Measurements from ENCODE around the gene PLGRKT.

Gene PLGRKT

GRCh38 chr9:5364294-5365024 lies 73.3 kb downstream of the PLGRKT start:
- Histone ChIP-seq H3K9me2 (replicated peaks; ENCODE audit: insufficient read depth, low read length) (no peaks in the 10 kb centered on the region), H3K9ac (ENCODE audit: low read length) (no peak overlapping the region), H3K4me2 (ENCODE audit: low read depth, low read length, poor library complexity, severe bottlenecking) (no peak overlapping the region), H3F3A (ENCODE audit: insufficient read depth) (no peaks in the 10 kb centered on the region), H3K27ac (ENCODE audit: low read depth, low read length) (no peak overlapping the region), H3K4me3 (ENCODE audit: insufficient read depth, low read length, poor library complexity, severe bottlenecking) (no peak overlapping the region), H3K36me3 (ENCODE audit: low read length) (no peaks in the 10 kb centered on the region; the same call in 1 of the 2 replicates), H2AFZ (ENCODE audit: low read depth, low read length, severe bottlenecking) (no peak overlapping the region), H3K79me2 (ENCODE audit: insufficient read depth, low read length) (no peaks in the 10 kb centered on the region), H3K27me3 (ENCODE audit: low read length) (no peaks in the 10 kb centered on the region), H3K9me3 (ENCODE audit: insufficient read depth, low read length) (no peaks in the 10 kb centered on the region), H4K20me1 (ENCODE audit: low read depth, low read length) (no peaks in the 10 kb centered on the region)
- TF ChIP-seq CTCF (IDR thresholded peaks at IDR 0.05; ENCODE audit: insufficient read depth, low read length, poor library complexity, severe bottlenecking), result no peak
- TF ChIP-seq EZH2phosphoT487 (conservative IDR thresholded peaks at IDR 0.05; ENCODE audit: low read length), result no peak

- H2AFZ ChIP-seq (ENCODE audit: low read depth, low read length, severe bottlenecking), result no peak overlapping the region
- no peak overlapping the region for H3K4me2 ChIP-seq (ENCODE audit: low read depth, low read length, poor library complexity, severe bottlenecking)
- H4K20me1 ChIP-seq (ENCODE audit: low read depth, low read length), result no peaks in the 10 kb centered on the region
- H3K9me2 ChIP-seq (replicated peaks; ENCODE audit: insufficient read depth, low read length), result no peaks in the 10 kb centered on the region
- H3K27me3 ChIP-seq (ENCODE audit: low read length), result no peaks in the 10 kb centered on the region
- H3K79me2 ChIP-seq (ENCODE audit: insufficient read depth, low read length), result no peaks in the 10 kb centered on the region
- no peaks in the 10 kb centered on the region; the same call in 1 of the 2 replicates for H3K36me3 ChIP-seq (ENCODE audit: low read length)
- H3K9ac ChIP-seq (ENCODE audit: low read length), result no peak overlapping the region
- no peak overlapping the region for H3K27ac ChIP-seq (ENCODE audit: low read depth, low read length)
- H3K4me3 ChIP-seq (ENCODE audit: insufficient read depth, low read length, poor library complexity, severe bottlenecking), result no peak overlapping the region
- no peaks in the 10 kb centered on the region for H3K9me3 ChIP-seq (ENCODE audit: insufficient read depth, low read length)
- TF ChIP-seq CTCF (IDR thresholded peaks at IDR 0.05; ENCODE audit: insufficient read depth, low read length, poor library complexity, severe bottlenecking) (no peak), EZH2phosphoT487 (conservative IDR thresholded peaks at IDR 0.05; ENCODE audit: low read length) (no peak)
- no peaks in the 10 kb centered on the region for H3F3A ChIP-seq (ENCODE audit: insufficient read depth)
Measured at GRCh38 chr9:5361326-5362010, 76.3 kb downstream of the PLGRKT start.

GRCh38 chr9:5360341-5360740 lies 77.4 kb downstream of the PLGRKT start:
- no peak for TF ChIP-seq EZH2phosphoT487 (conservative IDR thresholded peaks at IDR 0.05; ENCODE audit: low read length)
- TF ChIP-seq CTCF (IDR thresholded peaks at IDR 0.05; ENCODE audit: insufficient read depth, low read length, poor library complexity, severe bottlenecking), result no peak
- H3K79me2 ChIP-seq (ENCODE audit: insufficient read depth, low read length), result no peaks in the 10 kb centered on the region
- H2AFZ ChIP-seq (ENCODE audit: low read depth, low read length, severe bottlenecking), result no peak overlapping the region
- no peak overlapping the region for H3K27ac ChIP-seq (ENCODE audit: low read depth, low read length)
- no peaks in the 10 kb centered on the region for H3F3A ChIP-seq (ENCODE audit: insufficient read depth)
- no peaks in the 10 kb centered on the region for H4K20me1 ChIP-seq (ENCODE audit: low read depth, low read length)
- no peak overlapping the region for H3K4me2 ChIP-seq (ENCODE audit: low read depth, low read length, poor library complexity, severe bottlenecking)
- H3K36me3 ChIP-seq (ENCODE audit: low read length), result no peaks in the 10 kb centered on the region; the same call in 1 of the 2 replicates
- H3K27me3 ChIP-seq (ENCODE audit: low read length), result no peaks in the 10 kb centered on the region
- H3K9me2 ChIP-seq (replicated peaks; ENCODE audit: insufficient read depth, low read length), result no peaks in the 10 kb centered on the region
- no peaks in the 10 kb centered on the region for H3K9me3 ChIP-seq (ENCODE audit: insufficient read depth, low read length)
- no peak overlapping the region for H3K4me3 ChIP-seq (ENCODE audit: insufficient read depth, low read length, poor library complexity, severe bottlenecking)
- no peak overlapping the region for H3K9ac ChIP-seq (ENCODE audit: low read length)
